HG03039 (cell line): Measurements from ENCODE around the gene ADAMTS18.

Source experiments
- ATAC-seq: cut with Tn5 transposase; IDR thresholded peaks from one replicate; pipeline ENCODE4 v1.9.1; 2021; ENCODE audit warnings: mild to moderate bottlenecking, moderate library complexity; ENCODE audit not compliant: unreplicated experiment

The ADAMTS18 gene

GRCh38 chr16:77435272-77435820, 512 bp upstream of the ADAMTS18 start:
- ATAC-seq: no peak

GRCh38 chr16:77434022-77434529, 758 bp downstream of the ADAMTS18 start:
- ATAC-seq: no peak

DNA sequence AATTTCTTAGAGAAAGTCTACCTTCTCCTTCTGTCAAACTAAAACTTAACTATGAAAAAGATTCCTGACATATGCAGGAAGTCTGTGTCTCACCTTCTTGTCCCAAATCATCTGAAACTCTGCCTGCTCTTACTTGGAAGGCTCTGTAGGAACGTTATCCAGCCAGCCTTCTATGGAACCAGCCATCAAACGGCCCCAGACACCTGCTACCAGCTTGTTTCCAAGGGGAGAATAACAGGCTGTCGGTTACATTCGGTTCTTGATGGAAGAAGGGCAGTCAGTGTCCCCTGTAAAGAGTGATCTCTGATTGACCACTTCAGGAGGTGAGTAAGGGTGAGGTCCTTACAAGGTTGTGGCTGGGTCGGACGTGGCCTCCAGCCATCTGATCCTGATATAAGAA, 1.7 kb downstream of the ADAMTS18 start:
- ATAC-seq: no peak

- ATAC-seq: no peak
Observed at GRCh38 chr16:77432264-77432663, 2.6 kb downstream of the ADAMTS18 start.

DNA sequence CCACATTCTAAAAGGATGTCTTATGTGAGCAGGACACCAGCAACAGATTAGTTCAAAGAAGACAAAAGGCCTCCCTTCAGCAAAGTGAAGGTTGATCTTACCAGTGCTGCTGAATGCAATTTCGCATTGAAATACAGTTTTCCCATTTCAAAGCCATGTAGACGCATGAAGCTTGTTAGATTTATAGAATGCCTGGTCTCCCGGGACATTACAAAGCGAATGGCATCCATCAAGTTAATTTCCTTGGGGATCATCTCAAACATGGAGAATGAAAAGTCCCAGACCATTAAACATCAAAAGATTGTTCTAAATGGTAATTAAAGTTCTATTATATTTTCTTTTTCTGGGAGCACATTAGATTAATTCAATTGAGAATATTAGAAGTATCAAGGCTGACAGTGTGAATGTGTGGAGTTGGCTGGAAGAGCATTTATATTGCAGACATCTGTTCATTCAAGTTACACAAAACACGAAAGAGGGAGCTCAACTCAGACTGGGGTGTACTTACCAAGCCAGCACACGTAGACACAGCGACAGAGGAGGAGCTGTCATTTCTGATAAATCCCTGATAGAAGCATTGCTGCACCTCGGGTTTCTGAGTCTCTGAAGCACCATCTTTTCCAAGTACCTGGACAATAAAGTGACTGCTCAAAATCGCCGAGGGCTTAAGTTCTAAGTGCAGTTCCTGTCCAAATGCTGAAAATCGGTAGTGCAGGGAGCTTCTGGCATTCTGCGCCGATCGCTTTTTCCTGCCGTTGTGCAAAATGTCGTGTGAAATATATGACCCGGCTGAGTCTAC, 3.8 kb downstream of the ADAMTS18 start:
- ATAC-seq: no peak

DNA sequence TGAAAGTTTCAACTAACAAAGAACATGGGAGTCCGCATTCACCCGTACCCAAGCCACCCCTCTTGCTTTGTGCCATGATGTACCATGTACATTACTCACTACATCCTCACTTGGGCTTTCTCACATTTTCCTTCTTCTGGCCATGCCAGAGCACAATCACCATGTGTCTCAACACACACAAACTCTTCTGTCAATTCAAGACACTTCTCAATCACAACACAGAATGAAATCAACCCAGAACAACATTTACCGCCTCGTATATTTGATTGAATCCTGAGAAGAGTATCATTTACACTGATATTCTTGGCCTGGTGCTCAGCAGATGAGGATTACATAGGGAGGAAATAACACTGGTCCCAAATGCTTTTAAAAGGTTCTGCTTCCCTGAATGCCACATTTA, 4.5 kb downstream of the ADAMTS18 start:
- no peak for ATAC-seq

- ATAC-seq: no peak
Observed at GRCh38 chr16:77424871-77425604, 9.8 kb downstream of the ADAMTS18 start.

DNA sequence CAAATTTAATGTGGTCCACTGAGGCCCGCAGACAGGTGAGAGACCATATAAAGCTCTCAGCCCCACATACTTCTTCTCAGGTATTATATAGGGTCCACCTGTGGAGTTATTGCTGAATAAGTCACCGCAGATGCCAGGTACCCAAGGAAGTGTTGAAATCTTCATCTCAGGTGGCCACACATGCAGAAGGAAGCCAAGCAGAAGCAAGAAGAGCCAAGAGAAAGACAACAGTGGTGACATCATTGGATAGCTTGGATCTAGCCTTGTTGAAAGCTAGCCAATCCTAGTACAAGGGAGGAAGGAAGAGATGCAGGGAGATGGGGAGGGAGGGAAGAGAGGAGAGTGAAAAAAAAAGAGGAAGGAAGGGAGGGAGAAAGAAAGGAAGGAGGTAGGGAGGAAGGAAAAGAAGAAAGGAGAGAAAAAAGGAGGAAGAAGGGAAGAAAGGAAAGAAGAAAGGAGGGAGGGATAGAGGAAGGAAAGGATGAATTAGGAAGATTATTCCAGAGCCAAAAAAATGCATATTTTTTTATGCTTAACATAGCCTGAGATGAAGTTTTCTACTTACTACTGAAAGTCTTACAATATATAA, 12.5 kb downstream of the ADAMTS18 start:
- ATAC-seq: no peak

- no peak for ATAC-seq
Observed at GRCh38 chr16:77416939-77417480, 17.8 kb downstream of the ADAMTS18 start.

DNA sequence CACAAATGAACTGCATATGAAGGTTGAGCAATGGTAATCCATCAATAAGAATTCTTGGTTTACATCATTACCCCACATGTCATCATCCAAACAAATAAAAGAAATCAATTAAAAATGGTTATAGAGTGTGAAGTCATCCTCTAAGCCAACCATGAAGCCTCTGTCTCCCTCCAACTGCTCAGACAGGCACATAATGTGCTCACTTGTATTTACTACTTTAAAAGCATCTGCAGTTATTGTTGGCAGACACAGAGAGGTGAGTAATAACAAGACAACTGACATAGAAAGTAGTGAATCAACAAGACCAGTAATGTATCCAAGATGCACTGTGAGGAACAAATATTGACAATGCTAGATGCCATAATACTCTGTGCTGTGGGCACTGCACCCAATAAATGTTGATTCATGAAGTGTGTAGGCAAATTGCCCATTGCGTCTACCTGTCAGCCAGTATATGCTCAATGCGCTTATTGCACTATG, 20.0 kb downstream of the ADAMTS18 start:
- no peak for ATAC-seq

- ATAC-seq: no peak
Observed at GRCh38 chr16:77410449-77410848, 24.4 kb downstream of the ADAMTS18 start.

DNA sequence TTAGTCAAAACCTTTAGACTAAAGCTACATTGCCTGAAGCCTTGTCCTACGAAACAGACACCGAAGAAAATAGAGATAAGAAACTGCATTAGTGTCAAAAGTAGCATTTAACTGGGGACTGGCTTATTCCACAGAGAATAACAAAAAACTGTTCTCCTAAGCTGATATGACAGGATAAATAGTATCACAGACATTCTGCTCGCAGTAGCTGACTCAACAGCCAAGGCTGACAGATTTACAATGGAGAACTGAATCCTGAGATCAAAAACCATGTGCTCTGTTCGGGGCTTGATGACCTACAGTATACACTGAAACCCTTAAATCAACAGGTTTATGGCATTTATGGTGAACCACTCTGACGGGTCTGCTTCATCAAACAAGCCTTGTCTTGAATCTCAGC, 25.5 kb downstream of the ADAMTS18 start:
- ATAC-seq: no peak

GRCh38 chr16:77408607-77409006, 26.2 kb downstream of the ADAMTS18 start:
- ATAC-seq: no peak

DNA sequence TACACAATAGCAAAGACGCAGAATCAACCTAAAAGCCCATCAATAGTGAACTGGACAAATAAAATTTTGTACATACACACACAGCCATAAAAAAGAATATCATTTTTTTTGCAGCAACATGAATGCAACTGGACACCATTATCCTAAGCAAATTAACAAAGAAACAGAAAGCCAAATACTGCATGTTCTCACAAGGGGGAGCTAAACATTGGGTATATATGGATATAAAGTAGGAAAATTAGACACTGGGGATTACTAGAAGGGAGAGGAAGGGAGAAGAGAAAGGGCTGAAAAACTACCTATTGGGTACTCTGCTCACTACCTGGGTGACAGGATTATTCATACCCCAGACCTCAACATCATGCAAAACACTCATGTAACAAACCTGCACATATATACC, 28.2 kb downstream of the ADAMTS18 start:
- ATAC-seq: no peak

DNA sequence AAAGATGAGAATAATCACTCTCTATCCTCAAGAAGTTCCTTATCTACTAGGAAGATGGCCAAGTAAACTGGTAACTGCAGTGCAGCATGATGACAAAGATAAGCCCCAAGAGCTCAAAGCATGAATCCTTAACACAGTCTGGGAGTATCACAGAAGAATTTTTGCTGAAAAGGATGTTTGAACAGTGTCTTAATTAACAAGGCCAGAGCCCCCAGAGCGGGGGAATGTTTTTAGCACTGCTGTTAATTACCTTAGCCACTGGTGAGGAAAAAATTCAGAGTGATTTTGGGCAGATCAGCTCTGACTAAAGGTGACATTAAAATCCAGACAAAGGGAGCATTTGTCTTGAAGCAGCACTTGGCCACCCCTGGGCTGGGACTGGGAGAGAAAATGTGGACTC, 30.1 kb downstream of the ADAMTS18 start:
- ATAC-seq: no peak

DNA sequence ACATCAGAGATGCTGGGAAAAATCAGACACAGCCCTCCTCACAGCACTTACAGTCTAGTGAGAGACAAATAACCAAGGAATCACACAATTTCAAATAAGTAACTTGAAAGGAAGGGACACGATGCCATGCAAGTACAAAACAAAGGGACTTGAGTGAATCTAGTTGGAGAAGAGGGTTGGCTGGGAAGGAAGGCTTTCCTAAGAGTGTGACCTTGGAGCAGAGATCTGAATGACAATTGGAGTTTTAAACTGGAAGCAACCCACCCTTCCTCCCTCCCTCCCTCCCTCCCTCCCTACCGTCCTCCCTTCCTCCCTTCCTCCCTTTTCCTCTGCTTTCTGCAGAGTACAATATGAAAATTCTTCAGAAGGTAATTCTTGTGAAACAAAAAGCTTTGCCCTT, 31.1 kb downstream of the ADAMTS18 start:
- ATAC-seq: no peak

GRCh38 chr16:77402672-77403071, 32.2 kb downstream of the ADAMTS18 start:
- ATAC-seq: no peak

DNA sequence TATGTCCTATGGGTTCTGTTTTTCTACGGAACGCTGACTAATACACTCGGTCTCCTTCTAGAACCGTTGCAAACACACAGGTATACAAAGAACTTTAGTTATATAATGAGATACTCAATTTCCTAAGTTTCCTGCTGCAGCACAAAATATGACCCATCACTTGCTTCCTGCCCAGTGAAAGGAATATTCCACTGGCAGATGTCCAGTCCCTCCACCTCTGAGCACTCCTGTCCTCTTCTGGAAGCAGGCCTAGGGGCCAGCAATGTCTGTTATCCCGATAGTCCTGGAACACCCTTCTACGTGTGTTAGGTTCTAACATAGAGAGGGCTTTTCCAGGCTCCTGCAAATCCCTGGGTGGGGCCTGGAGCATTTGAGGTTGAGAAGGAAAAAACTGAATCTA, 32.7 kb downstream of the ADAMTS18 start:
- no peak for ATAC-seq

GRCh38 chr16:77399546-77399945, 35.3 kb downstream of the ADAMTS18 start:
- ATAC-seq: no peak

DNA sequence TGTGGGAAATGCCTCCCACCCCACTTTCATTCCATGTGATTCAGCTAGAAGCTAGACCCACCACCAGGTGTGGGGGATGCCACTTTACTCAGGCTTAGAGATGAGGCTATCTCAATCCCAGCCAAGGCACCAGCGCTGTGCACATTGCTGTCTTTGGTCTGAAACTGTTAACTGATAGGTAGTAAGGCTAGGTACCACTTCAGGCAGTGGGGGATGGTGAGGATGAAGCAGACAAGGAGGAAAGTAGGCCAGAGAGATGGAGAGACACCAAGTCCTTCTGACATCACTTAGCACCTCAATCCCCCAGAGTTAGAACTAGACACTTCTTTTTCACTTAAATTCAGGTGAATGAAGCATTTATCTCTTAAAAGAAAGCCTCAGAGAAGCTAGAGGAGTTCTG, 35.8 kb downstream of the ADAMTS18 start:
- no peak for ATAC-seq

- no peak for ATAC-seq
Observed at GRCh38 chr16:77398495-77398894, 36.3 kb downstream of the ADAMTS18 start.
